Mesodermal cell (in vitro differentiated cells): ENCODE measurements around the gene HSPB2. TPM values are rescaled to one million over a fixed set of nuclear protein-coding genes. Genes with fewer than 3 reads are reported as not detected.
"Not testable (repeated sequence)": the region's sequence is repeated elsewhere in the genome, so short reads cannot be mapped to it uniquely, and the experiment has no call there.

Source experiments
- H3K27ac ChIP-seq: 2 replicates; pipeline ENCODE4 v1.7.0; 2013; ENCODE audit warnings: mild to moderate bottlenecking, low read depth, low read length, moderate library complexity; ENCODE audit not compliant: severe bottlenecking
- H3K36me3 ChIP-seq: 2 replicates; pipeline ENCODE4 v1.7.1; 2013; ENCODE audit warnings: mild to moderate bottlenecking, low read length, moderate library complexity; ENCODE audit not compliant: control insufficient read depth, insufficient read depth
- H3K4me1 ChIP-seq: one replicate; pipeline ENCODE4 v1.7.1; 2013; ENCODE audit warnings: mild to moderate bottlenecking, low read length; ENCODE audit not compliant: insufficient read depth, control insufficient read depth, poor library complexity, severe bottlenecking
- H3K4me3 ChIP-seq: 2 replicates; pipeline ENCODE4 v1.7.0; 2013; ENCODE audit warnings: low read length, control low read depth, mild to moderate bottlenecking; ENCODE audit not compliant: insufficient read depth, poor library complexity, severe bottlenecking; ENCODE audit errors: extremely low read depth
- H3K9me3 ChIP-seq: 2 replicates; pipeline ENCODE4 v1.7.1; 2013; ENCODE audit warnings: mild to moderate bottlenecking, low read length, moderate library complexity; ENCODE audit not compliant: control insufficient read depth
- WGBS, 2 experiments: methylation state at CpG; one replicate each; pipeline ENCODE4 v1.1.5; 2013; ENCODE audit warnings: missing lambda C conversion rate in 2 of 2; ENCODE audit not compliant: insufficient coverage in 2 of 2; 5-methylcytosine and 5-hydroxymethylcytosine counted together
- polyA plus RNA-seq, 2 experiments: library from polyadenylated mRNA; stranded (reverse); fragments of 50-300 nt; gene quantifications; one replicate each; pipeline ENCODE4 v1.2.3, GENCODE V29; 2013

The HSPB2 gene
- 2.0 TPM for polyA plus RNA-seq (2013, experiment 1 of 2)
- 1.7 TPM for polyA plus RNA-seq (2013, experiment 2 of 2)

- H3K4me3 ChIP-seq = peak within 1 kb of the TSS; percentile 2
- peak within 1 kb of the TSS; percentile 75 for H3K27ac ChIP-seq
- 78 to 94% methylated on average over 6 to 19 of the region's 26 CpGs for WGBS, 2 experiments
- H3K9me3 ChIP-seq = no peaks in the 10 kb centered on the region
- peaks cover 25% of the 10 kb centered on the region for H3K4me1 ChIP-seq
- no peaks in the 10 kb centered on the region for H3K36me3 ChIP-seq
Measured at GRCh38 chr11:111912535-111912934, at the start of gene HSPB2. TSS of gene HSPB2 (plus strand) at chr11:111912734. CDS start at chr11:111912830, 96 bp downstream.

- Histone ChIP-seq H3K4me1 (no peaks in the 10 kb centered on the region), H3K4me3 (peak overlapping the region; percentile 81), H3K36me3 (peaks cover 34% of the 10 kb centered on the region), H3K9me3 (no peaks in the 10 kb centered on the region), H3K27ac (no peak overlapping the region)
- WGBS, 2 experiments = no CpG with 5 or more reads among the region's 1 CpG
Measured at GRCh38 chr11:111870113-111870512, 42.4 kb upstream of the HSPB2 start.

- Histone ChIP-seq H3K4me3 (peak overlapping the region; percentile 81), H3K27ac (peak overlapping the region; percentile 68), H3K9me3 (no peaks in the 10 kb centered on the region), H3K4me1 (no peaks in the 10 kb centered on the region), H3K36me3 (peaks cover 31% of the 10 kb centered on the region)
Measured at GRCh38 chr11:111870522-111870885, 42.0 kb upstream of the HSPB2 start.

- Histone ChIP-seq H3K9me3 (no peaks in the 10 kb centered on the region), H3K4me1 (no peaks in the 10 kb centered on the region), H3K27ac (peak within 1 kb of the TSS; percentile 68), H3K36me3 (peaks cover 28% of the 10 kb centered on the region), H3K4me3 (peak within 1 kb of the TSS; percentile 81)
- WGBS, 2 experiments = 1% methylated on average over 35 to 43 of the region's 51 CpGs
Measured at GRCh38 chr11:111870886-111871692, 41.4 kb upstream of the HSPB2 start, which contains the start of gene ALG9. TSS of gene ALG9 (minus strand) at chr11:111871581. CDS start at chr11:111871482, 99 bp downstream.

- Histone ChIP-seq H3K4me3 (peak overlapping the region; percentile 81), H3K4me1 (no peaks in the 10 kb centered on the region), H3K36me3 (peaks cover 22% of the 10 kb centered on the region), H3K27ac (no peak overlapping the region), H3K9me3 (no peaks in the 10 kb centered on the region)
- 40 to 100% methylated on average over 1 to 2 of the region's 5 CpGs for WGBS, 2 experiments
Measured at GRCh38 chr11:111871693-111872161, 40.8 kb upstream of the HSPB2 start.

GRCh38 chr11:111878385-111878848 is 34.1 kb upstream of the HSPB2 start:
- H3K36me3 ChIP-seq = no peaks in the 10 kb centered on the region
- H3K4me3 ChIP-seq = peak overlapping the region; percentile 66
- WGBS, 2 experiments = 3 to 7% methylated on average over 8 to 12 of the region's 13 CpGs
- H3K4me1 ChIP-seq = no peaks in the 10 kb centered on the region
- H3K27ac ChIP-seq = peak overlapping the region; percentile 98
- no peaks in the 10 kb centered on the region for H3K9me3 ChIP-seq

- Histone ChIP-seq H3K27ac (peak within 1 kb of the TSS; percentile 98), H3K9me3 (no peaks in the 10 kb centered on the region), H3K4me1 (no peaks in the 10 kb centered on the region), H3K4me3 (peak within 1 kb of the TSS; percentile 66), H3K36me3 (no peaks in the 10 kb centered on the region)
- 1 to 2% methylated on average over 18 to 22 of the region's 55 CpGs for WGBS, 2 experiments
Measured at GRCh38 chr11:111878849-111879636, 33.5 kb upstream of the HSPB2 start, which contains the start of the genes CFAP68 and FDXACB1. TSS of gene CFAP68 (plus strand) at chr11:111879541. CDS start at chr11:111879561, 20 bp downstream. TSS of gene FDXACB1 (minus strand) at chr11:111879165. CDS start at chr11:111879132, 33 bp downstream.

GRCh38 chr11:111879637-111879960 is 32.9 kb upstream of the HSPB2 start:
- Histone ChIP-seq H3K27ac (peak overlapping the region; percentile 98), H3K36me3 (no peaks in the 10 kb centered on the region)
- 71 to 91% methylated on average over 5 to 6 of the region's 6 CpGs for WGBS, 2 experiments

GRCh38 chr11:111882202-111882601 is 30.3 kb upstream of the HSPB2 start:
- Histone ChIP-seq H3K4me1 (no peaks in the 10 kb centered on the region), H3K9me3 (no peaks in the 10 kb centered on the region), H3K36me3 (no peaks in the 10 kb centered on the region), H3K4me3 (no peak overlapping the region), H3K27ac (no peak overlapping the region)
- WGBS, 2 experiments = 86 to 98% methylated on average over 3 to 4 of the region's 5 CpGs

More at GRCh38 chr11:111879637-111879960, 32.9 kb upstream of the HSPB2 start:
- no peaks in the 10 kb centered on the region for H3K9me3 ChIP-seq
- peak overlapping the region; percentile 66 for H3K4me3 ChIP-seq
- no peaks in the 10 kb centered on the region for H3K4me1 ChIP-seq

- H3K36me3 ChIP-seq, H3K4me1 ChIP-seq, H3K9me3 ChIP-seq, H3K27ac ChIP-seq, H3K4me3 ChIP-seq: not testable (repeated sequence)
- WGBS, 2 experiments = 91 to 94% methylated on average over 2 to 4 of the region's 4 CpGs
Measured at GRCh38 chr11:111885053-111885452, 27.5 kb upstream of the HSPB2 start.
